T-helper 2 cell treated with Interferon-gamma antibody and Interleukin-4, amounts not matched to agents 5 μg/mL and 100 μg/mL, for 36 hours (primary cell): ENCODE measurements around the gene SEMA6B.
"Not testable (repeated sequence)": the region's sequence is repeated elsewhere in the genome, so short reads cannot be mapped to it uniquely, and the experiment has no call there.

Source experiments
- DNase-seq: peaks from one replicate; pipeline ENCODE4 v3.0.0; 2021; ENCODE audit warnings: low spot score
- H3K27ac Mint-ChIP-seq: one replicate; pipeline ENCODE4 v1.8.0; 2021; ENCODE audit warnings: mild to moderate bottlenecking, mixed read lengths
- H3K27me3 Mint-ChIP-seq: one replicate; pipeline ENCODE4 v1.8.0; 2021; ENCODE audit warnings: low read depth, mixed read lengths
- H3K36me3 Mint-ChIP-seq: one replicate; pipeline ENCODE4 v1.8.0; 2021; ENCODE audit warnings: low read depth, mixed read lengths
- H3K4me1 Mint-ChIP-seq: one replicate; pipeline ENCODE4 v1.8.0; 2021; ENCODE audit warnings: low read depth, mixed read lengths
- H3K4me3 Mint-ChIP-seq: one replicate; pipeline ENCODE4 v1.8.0; 2022; ENCODE audit warnings: mild to moderate bottlenecking, moderate library complexity, mixed read lengths
- H3K9me3 Mint-ChIP-seq: one replicate; pipeline ENCODE4 v1.8.0; 2021; ENCODE audit warnings: mixed read lengths

The SEMA6B gene

GRCh38 chr19:4538601-4538954 is 20.9 kb downstream of the SEMA6B start:
- no peak for DNase-seq
- peaks cover 3% of the 10 kb centered on the region for H3K4me1 Mint-ChIP-seq
- H3K9me3 Mint-ChIP-seq: peaks cover 4% of the 10 kb centered on the region
- H3K27me3 Mint-ChIP-seq: peaks cover 7% of the 10 kb centered on the region
- no peaks in the 10 kb centered on the region for H3K36me3 Mint-ChIP-seq
- H3K27ac Mint-ChIP-seq: no peak overlapping the region
- no peak overlapping the region for H3K4me3 Mint-ChIP-seq

- Mint-ChIP-seq H3K4me3 (no peak overlapping the region), H3K36me3 (no peaks in the 10 kb centered on the region), H3K27ac (no peak overlapping the region), H3K27me3 (peaks cover 11% of the 10 kb centered on the region), H3K4me1 (peaks cover 3% of the 10 kb centered on the region), H3K9me3 (peaks cover 4% of the 10 kb centered on the region)
- DNase-seq: no peak
These were observed 21.4 kb downstream of the SEMA6B start for GRCh38 chr19:4537953-4538600.

GRCh38 chr19:4536798-4537197 is 22.7 kb downstream of the SEMA6B start:
- Mint-ChIP-seq H3K9me3 (peaks cover 4% of the 10 kb centered on the region), H3K27ac (no peak overlapping the region), H3K36me3 (no peaks in the 10 kb centered on the region), H3K4me1 (peaks cover 3% of the 10 kb centered on the region), H3K4me3 (no peak overlapping the region), H3K27me3 (peaks cover 11% of the 10 kb centered on the region)
- DNase-seq: no peak

- H3K36me3 Mint-ChIP-seq: no peaks in the 10 kb centered on the region
- no peaks in the 10 kb centered on the region for H3K9me3 Mint-ChIP-seq
- H3K27ac Mint-ChIP-seq: no peak within 1 kb of the TSS
- peaks cover 11% of the 10 kb centered on the region for H3K27me3 Mint-ChIP-seq
- peaks cover 2% of the 10 kb centered on the region for H3K4me1 Mint-ChIP-seq
- H3K4me3 Mint-ChIP-seq: no peak within 1 kb of the TSS
- DNase-seq: peak; percentile 15
These were observed 24.4 kb downstream of the SEMA6B start, which contains the start of gene PLIN5 for GRCh38 chr19:4534836-4535658. Gene PLIN5, minus strand, starts transcription at chr19:4535224. Its CDS starts 1,150 bp downstream, at chr19:4534074.

GRCh38 chr19:4533835-4534424 is 25.6 kb downstream of the SEMA6B start:
- DNase-seq: no peak
- Mint-ChIP-seq H3K27me3 (peaks cover 11% of the 10 kb centered on the region), H3K27ac (no peak overlapping the region), H3K36me3 (no peaks in the 10 kb centered on the region), H3K4me1 (peaks cover 2% of the 10 kb centered on the region), H3K4me3 (no peak overlapping the region), H3K9me3 (no peaks in the 10 kb centered on the region)

- Mint-ChIP-seq H3K27me3 (peaks cover 11% of the 10 kb centered on the region), H3K36me3 (no peaks in the 10 kb centered on the region), H3K4me1 (peaks cover 2% of the 10 kb centered on the region), H3K4me3 (no peak overlapping the region), H3K27ac (no peak overlapping the region), H3K9me3 (no peaks in the 10 kb centered on the region)
- no peak for DNase-seq
These were observed 26.1 kb downstream of the SEMA6B start for GRCh38 chr19:4533334-4533733.

GRCh38 chr19:4531562-4532165 is 27.8 kb downstream of the SEMA6B start:
- DNase-seq: no peak
- H3K9me3 Mint-ChIP-seq: no peaks in the 10 kb centered on the region
- no peak overlapping the region for H3K4me3 Mint-ChIP-seq
- peaks cover 2% of the 10 kb centered on the region for H3K4me1 Mint-ChIP-seq
- no peaks in the 10 kb centered on the region for H3K36me3 Mint-ChIP-seq
- no peak overlapping the region for H3K27ac Mint-ChIP-seq
- peaks cover 11% of the 10 kb centered on the region for H3K27me3 Mint-ChIP-seq

- H3K4me3 Mint-ChIP-seq: no peak overlapping the region
- no peaks in the 10 kb centered on the region for H3K36me3 Mint-ChIP-seq
- no peaks in the 10 kb centered on the region for H3K9me3 Mint-ChIP-seq
- H3K27ac Mint-ChIP-seq: no peak overlapping the region
- H3K27me3 Mint-ChIP-seq: peaks cover 7% of the 10 kb centered on the region
- DNase-seq: no peak
- H3K4me1 Mint-ChIP-seq: no peaks in the 10 kb centered on the region
These were observed 29.5 kb downstream of the SEMA6B start for GRCh38 chr19:4529924-4530522.

- H3K36me3 Mint-ChIP-seq: no peaks in the 10 kb centered on the region
- no peak overlapping the region for H3K4me3 Mint-ChIP-seq
- H3K27me3 Mint-ChIP-seq: peaks cover 5% of the 10 kb centered on the region
- H3K4me1 Mint-ChIP-seq: no peaks in the 10 kb centered on the region
- DNase-seq: no peak
- no peak overlapping the region for H3K27ac Mint-ChIP-seq
- H3K9me3 Mint-ChIP-seq: no peaks in the 10 kb centered on the region
These were observed 30.6 kb downstream of the SEMA6B start for GRCh38 chr19:4528843-4529242.

- H3K4me3 Mint-ChIP-seq, H3K4me1 Mint-ChIP-seq, H3K36me3 Mint-ChIP-seq, DNase-seq, H3K27me3 Mint-ChIP-seq, H3K27ac Mint-ChIP-seq, H3K9me3 Mint-ChIP-seq: not testable (repeated sequence)
These were observed 32.1 kb downstream of the SEMA6B start for GRCh38 chr19:4527377-4527776.

- Mint-ChIP-seq H3K4me1 (no peaks in the 10 kb centered on the region), H3K27ac (no peak overlapping the region), H3K27me3 (no peaks in the 10 kb centered on the region), H3K36me3 (no peaks in the 10 kb centered on the region), H3K9me3 (no peaks in the 10 kb centered on the region), H3K4me3 (no peak overlapping the region)
- DNase-seq: no peak
These were observed 33.9 kb downstream of the SEMA6B start for GRCh38 chr19:4525563-4526002.

- peak; percentile 33 for DNase-seq
- Mint-ChIP-seq H3K36me3 (no peaks in the 10 kb centered on the region), H3K4me1 (no peaks in the 10 kb centered on the region), H3K27ac (no peak overlapping the region), H3K9me3 (no peaks in the 10 kb centered on the region), H3K4me3 (no peak overlapping the region), H3K27me3 (no peaks in the 10 kb centered on the region)
These were observed 34.5 kb downstream of the SEMA6B start for GRCh38 chr19:4524808-4525562.
